ENCODE results near the gene SLC1A7. TPM values are rescaled to one million over a fixed set of nuclear protein-coding genes. Genes with fewer than 3 reads are reported as not detected.

The SLC1A7 gene
- total RNA-seq, 2 experiments from 2014 or later = not detected

GRCh38 chr1:53131590-53131938 lies 10.9 kb downstream of the SLC1A7 start:
- POLR2A ChIA-PET = no interaction called here
- intact Hi-C loops (cut with DNase I, micrococcal nuclease) = no loop called here
- H3K4me1 Mint-ChIP-seq = no peaks in the 10 kb centered on the region

GRCh38 chr1:53130878-53131589 lies 11.4 kb downstream of the SLC1A7 start:
- Mint-ChIP-seq H3K4me1 (no peaks in the 10 kb centered on the region), H3K27ac (no peak overlapping the region), H3K4me3 (no peak overlapping the region), H3K27me3 (no peaks in the 10 kb centered on the region), H3K9me3 (ENCODE audit: low read depth) (no peaks in the 10 kb centered on the region), H3K36me3 (ENCODE audit: low read depth) (no peaks in the 10 kb centered on the region)
- intact Hi-C loops (cut with DNase I, micrococcal nuclease) = no loop called here
- ChIA-PET CTCF (no interaction called here), POLR2A (no interaction called here)
- no peak for ATAC-seq
- no peak for DNase-seq

More at GRCh38 chr1:53131590-53131938, 10.9 kb downstream of the SLC1A7 start:
- no peaks in the 10 kb centered on the region for H3K36me3 Mint-ChIP-seq (ENCODE audit: low read depth)
- H3K9me3 Mint-ChIP-seq (ENCODE audit: low read depth) = no peaks in the 10 kb centered on the region
- H3K4me3 Mint-ChIP-seq = no peak overlapping the region
- DNase-seq (no peak), ATAC-seq (no peak)
- no peak overlapping the region for H3K27ac Mint-ChIP-seq
- H3K27me3 Mint-ChIP-seq = no peaks in the 10 kb centered on the region
- CTCF ChIA-PET = no interaction called here

GRCh38 chr1:53130598-53130877 lies 11.9 kb downstream of the SLC1A7 start:
- Mint-ChIP-seq H3K4me3 (no peak overlapping the region), H3K4me1 (no peaks in the 10 kb centered on the region), H3K9me3 (ENCODE audit: low read depth) (no peaks in the 10 kb centered on the region), H3K27me3 (no peaks in the 10 kb centered on the region), H3K36me3 (ENCODE audit: low read depth) (no peaks in the 10 kb centered on the region), H3K27ac (no peak overlapping the region)
- ChIA-PET CTCF (no interaction called here), POLR2A (no interaction called here)
- ATAC-seq (no peak), DNase-seq (no peak)
- intact Hi-C loops (cut with DNase I, micrococcal nuclease) = no loop called here

- Mint-ChIP-seq H3K9me3 (ENCODE audit: low read depth) (no peaks in the 10 kb centered on the region), H3K4me3 (no peak overlapping the region), H3K27ac (no peak overlapping the region), H3K4me1 (no peaks in the 10 kb centered on the region), H3K36me3 (ENCODE audit: low read depth) (no peaks in the 10 kb centered on the region), H3K27me3 (no peaks in the 10 kb centered on the region)
- intact Hi-C loops (cut with DNase I, micrococcal nuclease) = no loop called here
- ATAC-seq = no peak
- ChIA-PET CTCF (no interaction called here), POLR2A (interaction anchor here (0.5 kb wide), 1 partner anchor 878 kb away, joined by 3 read pairs; no protein-coding TSS in a partner anchor)
- DNase-seq = no peak
These were observed 12.4 kb downstream of the SLC1A7 start for GRCh38 chr1:53129891-53130597.

GRCh38 chr1:53128401-53128800 lies 14.0 kb downstream of the SLC1A7 start:
- ATAC-seq (no peak), DNase-seq (no peak)
- Mint-ChIP-seq H3K27ac (no peak overlapping the region), H3K36me3 (ENCODE audit: low read depth) (no peaks in the 10 kb centered on the region), H3K4me1 (no peaks in the 10 kb centered on the region), H3K4me3 (no peak overlapping the region), H3K27me3 (no peaks in the 10 kb centered on the region), H3K9me3 (ENCODE audit: low read depth) (no peaks in the 10 kb centered on the region)
- ChIA-PET POLR2A (no interaction called here), CTCF (interaction anchor here (0.6 kb wide), 1 partner anchor 9 kb away, joined by 3 read pairs; no protein-coding TSS in a partner anchor)
- intact Hi-C loops (cut with DNase I, micrococcal nuclease) = no loop called here

- peak; percentile 36 for ATAC-seq
- ChIA-PET CTCF (interaction anchor here (0.6 kb wide), 2 partner anchors 10 to 246 kb away, joined by 3 read pairs; no protein-coding TSS in a partner anchor), POLR2A (no interaction called here)
- intact Hi-C loops (cut with DNase I, micrococcal nuclease) = no loop called here
- H3K27ac Mint-ChIP-seq = no peak overlapping the region
- DNase-seq = no peak
- H3K27me3 Mint-ChIP-seq = no peaks in the 10 kb centered on the region
- H3K4me1 Mint-ChIP-seq = no peaks in the 10 kb centered on the region
- H3K9me3 Mint-ChIP-seq (ENCODE audit: low read depth) = no peaks in the 10 kb centered on the region
- no peak overlapping the region for H3K4me3 Mint-ChIP-seq
- H3K36me3 Mint-ChIP-seq (ENCODE audit: low read depth) = no peaks in the 10 kb centered on the region
These were observed 14.9 kb downstream of the SLC1A7 start for GRCh38 chr1:53127546-53127945.

GRCh38 chr1:53126495-53126894 lies 15.9 kb downstream of the SLC1A7 start:
- no peaks in the 10 kb centered on the region for H3K27me3 Mint-ChIP-seq
- DNase-seq (no peak), ATAC-seq (no peak)
- H3K36me3 Mint-ChIP-seq (ENCODE audit: low read depth) = no peaks in the 10 kb centered on the region
- H3K27ac Mint-ChIP-seq = no peak overlapping the region
- no peak overlapping the region for H3K4me3 Mint-ChIP-seq
- ChIA-PET POLR2A (no interaction called here), CTCF (no interaction called here)
- no peaks in the 10 kb centered on the region for H3K4me1 Mint-ChIP-seq
- intact Hi-C loops (cut with DNase I, micrococcal nuclease) = no loop called here
- no peaks in the 10 kb centered on the region for H3K9me3 Mint-ChIP-seq (ENCODE audit: low read depth)

- POLR2A ChIA-PET = no interaction called here
- DNase-seq (no peak), ATAC-seq (no peak)
- Mint-ChIP-seq H3K9me3 (ENCODE audit: low read depth) (no peaks in the 10 kb centered on the region), H3K27ac (no peak overlapping the region), H3K27me3 (no peaks in the 10 kb centered on the region), H3K36me3 (ENCODE audit: low read depth) (no peaks in the 10 kb centered on the region), H3K4me3 (no peak overlapping the region), H3K4me1 (peaks cover 3% of the 10 kb centered on the region)
- CTCF ChIA-PET = no interaction called here
- intact Hi-C loops (cut with DNase I, micrococcal nuclease) = no loop called here
These were observed 16.6 kb downstream of the SLC1A7 start for GRCh38 chr1:53125623-53126360.

GRCh38 chr1:53125122-53125521 lies 17.3 kb downstream of the SLC1A7 start:
- no peak overlapping the region for H3K27ac Mint-ChIP-seq
- no peak for ATAC-seq
- ChIA-PET CTCF (no interaction called here), POLR2A (no interaction called here)
- no peaks in the 10 kb centered on the region for H3K27me3 Mint-ChIP-seq
- intact Hi-C loops (cut with DNase I, micrococcal nuclease) = no loop called here
- H3K9me3 Mint-ChIP-seq (ENCODE audit: low read depth) = no peaks in the 10 kb centered on the region
- peaks cover 3% of the 10 kb centered on the region for H3K4me1 Mint-ChIP-seq
- no peak for DNase-seq
- no peak overlapping the region for H3K4me3 Mint-ChIP-seq
- H3K36me3 Mint-ChIP-seq (ENCODE audit: low read depth) = no peaks in the 10 kb centered on the region

- ATAC-seq = no peak
- no peak overlapping the region for H3K4me3 Mint-ChIP-seq
These were observed 18.8 kb downstream of the SLC1A7 start for GRCh38 chr1:53123453-53124140.

GRCh38 chr1:53122961-53123413 lies 19.5 kb downstream of the SLC1A7 start:
- no peak overlapping the region for H3K4me3 Mint-ChIP-seq
- intact Hi-C loops (cut with DNase I, micrococcal nuclease) = no loop called here
- CTCF ChIA-PET = interaction anchor here (0.5 to 0.6 kb wide), 2 partner anchors 18 to 42 kb away, joined by 3 read pairs; no protein-coding TSS in a partner anchor

More at GRCh38 chr1:53123453-53124140, 18.8 kb downstream of the SLC1A7 start:
- Mint-ChIP-seq H3K4me1 (peaks cover 3% of the 10 kb centered on the region), H3K36me3 (ENCODE audit: low read depth) (no peaks in the 10 kb centered on the region), H3K27me3 (no peaks in the 10 kb centered on the region), H3K9me3 (ENCODE audit: low read depth) (no peaks in the 10 kb centered on the region), H3K27ac (no peak overlapping the region)
- intact Hi-C loops (cut with DNase I, micrococcal nuclease) = no loop called here
- ChIA-PET CTCF (interaction anchor here (0.5 kb wide), 1 partner anchor 41 kb away, joined by 3 read pairs; no protein-coding TSS in a partner anchor), POLR2A (no interaction called here)
- DNase-seq = no peak

More at GRCh38 chr1:53122961-53123413, 19.5 kb downstream of the SLC1A7 start:
- Mint-ChIP-seq H3K9me3 (ENCODE audit: low read depth) (no peaks in the 10 kb centered on the region), H3K36me3 (ENCODE audit: low read depth) (no peaks in the 10 kb centered on the region), H3K27me3 (no peaks in the 10 kb centered on the region), H3K27ac (no peak overlapping the region), H3K4me1 (peaks cover 3% of the 10 kb centered on the region)
- DNase-seq = no peak
- ATAC-seq = no peak
- POLR2A ChIA-PET = no interaction called here
